H9 (cell line): Measurements from ENCODE around the gene INPP5A. TPM values are rescaled to one million over a fixed set of nuclear protein-coding genes. Genes with fewer than 3 reads are reported as not detected.
"Not testable (repeated sequence)": the region's sequence is repeated elsewhere in the genome, so short reads cannot be mapped to it uniquely, and the experiment has no call there.

Source experiments
- DNase-seq: peaks from one replicate; pipeline ENCODE4 v3.0.0-alpha.2; 2017
- H2AFZ ChIP-seq: one replicate; pipeline ENCODE4 v1.6.1; 2013; ENCODE audit warnings: mild to moderate bottlenecking, low read length, control low read depth, moderate library complexity
- H2AK5ac ChIP-seq: 2 replicates; pipeline ENCODE4 v1.6.1; 2013; ENCODE audit warnings: low read length, control low read depth, mixed read lengths; ENCODE audit not compliant: insufficient read length
- H2BK120ac ChIP-seq: one replicate; pipeline ENCODE4 v1.6.1; 2013; ENCODE audit warnings: low read depth, mild to moderate bottlenecking, low read length, control low read depth, inconsistent platforms; ENCODE audit not compliant: poor library complexity, severe bottlenecking
- H2BK12ac ChIP-seq: 2 replicates; pipeline ENCODE4 v1.6.1; 2013; ENCODE audit warnings: low read length, control low read depth, mixed read lengths, low read depth; ENCODE audit not compliant: insufficient read length
- H2BK15ac ChIP-seq: 2 replicates; pipeline ENCODE4 v1.6.1; 2013; ENCODE audit warnings: low read depth, low read length, control low read depth
- H2BK20ac ChIP-seq: one replicate; pipeline ENCODE4 v1.6.1; 2013; ENCODE audit warnings: low read depth, mild to moderate bottlenecking, low read length, control low read depth, inconsistent platforms; ENCODE audit not compliant: poor library complexity, severe bottlenecking
- H2BK5ac ChIP-seq: 2 replicates; pipeline ENCODE4 v1.6.1; 2013; ENCODE audit warnings: low read length, control low read depth, mixed read lengths; ENCODE audit not compliant: insufficient read length
- H3K14ac ChIP-seq: 2 replicates; pipeline ENCODE4 v1.6.1; 2013; ENCODE audit warnings: low read length, control low read depth; ENCODE audit not compliant: insufficient read depth
- H3K18ac ChIP-seq: 2 replicates; pipeline ENCODE4 v1.6.1; 2013; ENCODE audit warnings: low read depth, mild to moderate bottlenecking, mixed read lengths, low read length, control low read depth; ENCODE audit not compliant: insufficient read length
- H3K23ac ChIP-seq: 2 replicates; pipeline ENCODE4 v1.6.1; 2013; ENCODE audit warnings: low read length, control low read depth, mixed read lengths, low read depth; ENCODE audit not compliant: insufficient read length
- H3K23me2 ChIP-seq: 2 replicates; pipeline ENCODE4 v1.6.1; 2013; ENCODE audit warnings: low read depth, mild to moderate bottlenecking, mixed read lengths, low read length, control low read depth; ENCODE audit not compliant: insufficient read length, poor library complexity, severe bottlenecking
- H3K27ac ChIP-seq: 2 replicates; pipeline ENCODE4 v1.5.1; 2013; ENCODE audit warnings: low read length, control low read depth, mixed read lengths, low read depth; ENCODE audit not compliant: insufficient read length
- H3K27me3 ChIP-seq: 2 replicates; pipeline ENCODE4 v1.6.1; 2013; ENCODE audit warnings: low read length, control low read depth, inconsistent platforms; ENCODE audit not compliant: insufficient read depth
- H3K4ac ChIP-seq: 2 replicates; pipeline ENCODE4 v1.6.1; 2013; ENCODE audit warnings: low read depth, mild to moderate bottlenecking, control low read depth, inconsistent platforms, low read length, moderate library complexity
- H3K4me1 ChIP-seq: 2 replicates; pipeline ENCODE4 v1.6.1; 2013; ENCODE audit warnings: low read length, control low read depth, inconsistent platforms; ENCODE audit not compliant: insufficient read depth
- H3K4me2 ChIP-seq: 2 replicates; pipeline ENCODE4 v1.6.1; 2013; ENCODE audit warnings: low read length, control low read depth, mixed read lengths; ENCODE audit not compliant: insufficient read length, insufficient read depth
- H3K56ac ChIP-seq: 2 replicates; pipeline ENCODE4 v1.6.1; 2013; ENCODE audit warnings: low read depth, mild to moderate bottlenecking, mixed read lengths, low read length, control low read depth; ENCODE audit not compliant: insufficient read length
- H3K79me1 ChIP-seq: 2 replicates; pipeline ENCODE4 v1.6.1; 2013; ENCODE audit warnings: low read depth, mild to moderate bottlenecking, moderate library complexity, low read length, control low read depth, inconsistent platforms; ENCODE audit not compliant: insufficient read depth, poor library complexity, severe bottlenecking
- H3K79me2 ChIP-seq: 2 replicates; pipeline ENCODE4 v1.6.1; 2013; ENCODE audit warnings: low read length, control low read depth, inconsistent platforms; ENCODE audit not compliant: insufficient read depth
- H3K9ac ChIP-seq: 2 replicates; pipeline ENCODE4 v1.6.1; 2013; ENCODE audit warnings: low read length, control low read depth, mixed read lengths; ENCODE audit not compliant: insufficient read length; ENCODE audit errors: extremely low read depth
- H3K9me3 ChIP-seq: one replicate; pipeline ENCODE4 v1.6.1; 2013; ENCODE audit warnings: low read depth, low read length, inconsistent platforms; ENCODE audit not compliant: control insufficient read depth
- H3T11ph ChIP-seq: one replicate; pipeline ENCODE4 v1.6.1; 2013; ENCODE audit warnings: mild to moderate bottlenecking, low read length, control low read depth, inconsistent platforms
- H4K20me1 ChIP-seq: one replicate; pipeline ENCODE4 v1.6.1; 2013; ENCODE audit not compliant: control insufficient read depth, insufficient read length, insufficient read depth
- H4K5ac ChIP-seq: 2 replicates; pipeline ENCODE4 v1.6.1; 2013; ENCODE audit warnings: low read depth, mild to moderate bottlenecking, mixed read lengths, low read length, control low read depth; ENCODE audit not compliant: insufficient read length
- H4K8ac ChIP-seq: replicated peaks from 2 replicates; pipeline ENCODE4 v1.6.1; 2013; ENCODE audit warnings: low read length, control low read depth, mixed read lengths, low read depth; ENCODE audit not compliant: insufficient read length
- H4K91ac ChIP-seq: 2 replicates; pipeline ENCODE4 v1.6.1; 2013; ENCODE audit warnings: low read depth, mild to moderate bottlenecking, moderate library complexity, mixed read lengths, low read length, control low read depth; ENCODE audit not compliant: insufficient read length
- H3K27ac Mint-ChIP-seq, 3 experiments: 2 replicates in 2 of 3; 3 replicates in 1 of 3; pipeline ENCODE4 v1.8.0; 2020 to 2021; ENCODE audit warnings: mixed read lengths in 3 of 3, mild to moderate bottlenecking in 1 of 3, moderate library complexity in 1 of 3
- H3K27me3 Mint-ChIP-seq: 2 replicates; pipeline ENCODE4 v1.8.0; 2021; ENCODE audit warnings: low read depth, mild to moderate bottlenecking, moderate library complexity, mixed read lengths
- H3K36me3 Mint-ChIP-seq, 3 experiments: 2 replicates in 2 of 3; 3 replicates in 1 of 3; pipeline ENCODE4 v1.8.0; 2020 to 2021; ENCODE audit warnings: low read depth in 3 of 3, mixed read lengths in 3 of 3; ENCODE audit not compliant: insufficient read depth in 1 of 3
- H3K4me1 Mint-ChIP-seq, 2 experiments: 2 replicates each; pipeline ENCODE4 v1.8.0; 2020; ENCODE audit warnings: mixed read lengths in 2 of 2
- H3K4me3 Mint-ChIP-seq, 2 experiments: 2 replicates in 1 of 2; 3 replicates in 1 of 2; pipeline ENCODE4 v1.8.0; 2020 to 2021; ENCODE audit warnings: mild to moderate bottlenecking in 2 of 2, mixed read lengths in 2 of 2, moderate library complexity in 1 of 2
- H3K9me3 Mint-ChIP-seq, 2 experiments: 2 replicates in 1 of 2; 3 replicates in 1 of 2; pipeline ENCODE4 v1.8.0; 2020; ENCODE audit warnings: mild to moderate bottlenecking in 2 of 2, mixed read lengths in 2 of 2, moderate library complexity in 1 of 2
- CTCF ChIP-seq: fragments of 200-600 bp; sonication (generic); conservative IDR thresholded peaks from 3 replicates; pipeline ENCODE4 v1.8.0; 2021; ENCODE audit warnings: antibody characterized with exemption, mild to moderate bottlenecking
- WGBS: extraction: QIAGEN DNeasy Blood & Tissue Kit; methylation state at CpG from one replicate; pipeline ENCODE4 v1.1.7; 2013; ENCODE audit warnings: missing lambda C conversion rate, low lambda C conversion rate, mixed read lengths; ENCODE audit not compliant: insufficient read length; ENCODE audit errors: extremely low coverage; 5-methylcytosine and 5-hydroxymethylcytosine counted together
- total RNA-seq: library from RNA; stranded (reverse); gene quantifications from 2 replicates; pipeline ENCODE4 v1.2.1, GENCODE V29; 2021

INPP5A gene
- total RNA-seq, 1 experiment from 2014 or later = 17.7 TPM

GRCh38 chr10:132742837-132743194 lies 205.2 kb downstream of the INPP5A start:
- Histone ChIP-seq H3K27ac (no peak overlapping the region), H3K79me2 (no peaks in the 10 kb centered on the region), H3K18ac (no peak overlapping the region), H2AFZ (no peak overlapping the region), H3T11ph (no peak overlapping the region), H2BK20ac (no peak overlapping the region), H2BK15ac (no peak overlapping the region), H4K5ac (no peak overlapping the region), H3K4me2 (no peak overlapping the region), H3K56ac (no peak overlapping the region), H2BK12ac (no peak overlapping the region), H3K23me2 (no peaks in the 10 kb centered on the region), H3K4ac (no peak overlapping the region), H3K79me1 (no peaks in the 10 kb centered on the region), H3K4me1 (no peaks in the 10 kb centered on the region; the same call in 1 of the 2 replicates), H4K91ac (no peak overlapping the region), H3K23ac (no peak overlapping the region), H4K8ac (no peak overlapping the region), H2BK120ac (no peak overlapping the region), H4K20me1 (no peaks in the 10 kb centered on the region), H3K27me3 (no peaks in the 10 kb centered on the region), H2AK5ac (no peak overlapping the region), H3K14ac (no peak overlapping the region), H3K9ac (no peak overlapping the region), H2BK5ac (no peak overlapping the region), H3K9me3 (no peaks in the 10 kb centered on the region)
- no peak for DNase-seq
- no peak for TF ChIP-seq CTCF
- no peaks in the 10 kb centered on the region for H3K36me3 Mint-ChIP-seq
- WGBS = no CpG with 5 or more reads among the region's 12 CpGs
- H3K27me3 Mint-ChIP-seq = no peaks in the 10 kb centered on the region; the same call in 1 of the 2 replicates
- no peak overlapping the region; a peak in 1 of 5 replicates for H3K4me3 Mint-ChIP-seq
- no peaks in the 10 kb centered on the region for H3K9me3 Mint-ChIP-seq
- H3K4me1 Mint-ChIP-seq = peaks cover 37 to 40% of the 10 kb centered on the region in 2 experiments
- H3K27ac Mint-ChIP-seq = peak overlapping the region; percentile 61 to 87 (median 84); a peak in 5 of 7 replicates

GRCh38 chr10:132743196-132743924 lies 205.8 kb downstream of the INPP5A start:
- H3K79me2 ChIP-seq, H4K8ac ChIP-seq, H3K9me3 ChIP-seq, H3T11ph ChIP-seq, H3K9me3 Mint-ChIP-seq, H4K20me1 ChIP-seq, H3K4me2 ChIP-seq, H2BK15ac ChIP-seq, DNase-seq, H3K23me2 ChIP-seq, H3K79me1 ChIP-seq, H3K9ac ChIP-seq, H3K27ac ChIP-seq, H2BK5ac ChIP-seq, H2AK5ac ChIP-seq, H3K27me3 Mint-ChIP-seq, H3K4ac ChIP-seq, H2BK120ac ChIP-seq, H3K18ac ChIP-seq, H3K36me3 Mint-ChIP-seq, H3K23ac ChIP-seq, H2BK12ac ChIP-seq, H3K27me3 ChIP-seq, H3K56ac ChIP-seq, H2AFZ ChIP-seq, H4K91ac ChIP-seq, H4K5ac ChIP-seq, H3K4me1 ChIP-seq, H2BK20ac ChIP-seq: not testable (repeated sequence)
- H3K14ac ChIP-seq = 0 out of 2 replicates have a peak overlapping the region, but pooled peaks have one; percentile 57
- WGBS = no CpG with 5 or more reads among the region's 30 CpGs
- Mint-ChIP-seq H3K4me3 (peak overlapping the region in 1 of 2 experiments; percentile 35; a peak in 1 of 5 replicates), H3K4me1 (peaks cover 42 to 46% of the 10 kb centered on the region in 2 experiments), H3K27ac (peak overlapping the region; percentile 73 to 87 (median 81); a peak in 5 of 7 replicates)
